Measurements from ENCODE around the gene MEDAG.

DNA sequence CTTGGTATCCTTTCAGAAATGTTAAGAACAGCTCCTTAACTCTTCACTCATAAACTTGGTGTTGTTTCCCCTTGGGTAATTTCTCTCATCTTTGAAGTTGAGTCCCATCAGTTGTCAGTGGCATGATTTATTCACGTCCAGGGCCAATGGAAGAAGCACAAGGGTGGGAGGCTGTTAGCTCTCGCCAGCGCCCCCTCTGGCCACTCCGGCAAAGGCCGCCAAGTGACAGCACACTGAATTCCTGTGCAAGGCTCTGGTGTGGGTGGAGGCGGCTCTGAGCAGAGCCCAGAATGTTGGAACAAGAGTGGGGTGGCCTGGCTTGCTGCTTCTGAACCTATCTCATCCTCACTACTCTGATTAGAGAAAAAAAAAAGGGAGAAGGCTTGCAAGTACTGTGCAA is 13.1 kb upstream of the MEDAG start:
- TF ChIP-seq, protein P1, sequence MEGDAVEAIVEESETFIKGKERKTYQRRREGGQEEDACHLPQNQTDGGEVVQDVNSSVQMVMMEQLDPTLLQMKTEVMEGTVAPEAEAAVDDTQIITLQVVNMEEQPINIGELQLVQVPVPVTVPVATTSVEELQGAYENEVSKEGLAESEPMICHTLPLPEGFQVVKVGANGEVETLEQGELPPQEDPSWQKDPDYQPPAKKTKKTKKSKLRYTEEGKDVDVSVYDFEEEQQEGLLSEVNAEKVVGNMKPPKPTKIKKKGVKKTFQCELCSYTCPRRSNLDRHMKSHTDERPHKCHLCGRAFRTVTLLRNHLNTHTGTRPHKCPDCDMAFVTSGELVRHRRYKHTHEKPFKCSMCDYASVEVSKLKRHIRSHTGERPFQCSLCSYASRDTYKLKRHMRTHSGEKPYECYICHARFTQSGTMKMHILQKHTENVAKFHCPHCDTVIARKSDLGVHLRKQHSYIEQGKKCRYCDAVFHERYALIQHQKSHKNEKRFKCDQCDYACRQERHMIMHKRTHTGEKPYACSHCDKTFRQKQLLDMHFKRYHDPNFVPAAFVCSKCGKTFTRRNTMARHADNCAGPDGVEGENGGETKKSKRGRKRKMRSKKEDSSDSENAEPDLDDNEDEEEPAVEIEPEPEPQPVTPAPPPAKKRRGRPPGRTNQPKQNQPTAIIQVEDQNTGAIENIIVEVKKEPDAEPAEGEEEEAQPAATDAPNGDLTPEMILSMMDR (conservative IDR thresholded peaks at IDR 0.05; ENCODE audit: low read depth in 2 of 2), result peak; percentile 83 to 97
- TF ChIP-seq EZH2 (IDR thresholded peaks at IDR 0.05; ENCODE audit: low read depth, unreplicated experiment) (no peak), POLR2AphosphoS5 (IDR thresholded peaks at IDR 0.05; ENCODE audit: low read depth) (no peak), EZH2phosphoT487 (IDR thresholded peaks at IDR 0.05; ENCODE audit: unreplicated experiment) (no peak), CREB1 (CRISPR knock-in tag; IDR thresholded peaks at IDR 0.05; ENCODE audit: low read depth) (no peak)
- TF ChIP-seq, protein P2, sequence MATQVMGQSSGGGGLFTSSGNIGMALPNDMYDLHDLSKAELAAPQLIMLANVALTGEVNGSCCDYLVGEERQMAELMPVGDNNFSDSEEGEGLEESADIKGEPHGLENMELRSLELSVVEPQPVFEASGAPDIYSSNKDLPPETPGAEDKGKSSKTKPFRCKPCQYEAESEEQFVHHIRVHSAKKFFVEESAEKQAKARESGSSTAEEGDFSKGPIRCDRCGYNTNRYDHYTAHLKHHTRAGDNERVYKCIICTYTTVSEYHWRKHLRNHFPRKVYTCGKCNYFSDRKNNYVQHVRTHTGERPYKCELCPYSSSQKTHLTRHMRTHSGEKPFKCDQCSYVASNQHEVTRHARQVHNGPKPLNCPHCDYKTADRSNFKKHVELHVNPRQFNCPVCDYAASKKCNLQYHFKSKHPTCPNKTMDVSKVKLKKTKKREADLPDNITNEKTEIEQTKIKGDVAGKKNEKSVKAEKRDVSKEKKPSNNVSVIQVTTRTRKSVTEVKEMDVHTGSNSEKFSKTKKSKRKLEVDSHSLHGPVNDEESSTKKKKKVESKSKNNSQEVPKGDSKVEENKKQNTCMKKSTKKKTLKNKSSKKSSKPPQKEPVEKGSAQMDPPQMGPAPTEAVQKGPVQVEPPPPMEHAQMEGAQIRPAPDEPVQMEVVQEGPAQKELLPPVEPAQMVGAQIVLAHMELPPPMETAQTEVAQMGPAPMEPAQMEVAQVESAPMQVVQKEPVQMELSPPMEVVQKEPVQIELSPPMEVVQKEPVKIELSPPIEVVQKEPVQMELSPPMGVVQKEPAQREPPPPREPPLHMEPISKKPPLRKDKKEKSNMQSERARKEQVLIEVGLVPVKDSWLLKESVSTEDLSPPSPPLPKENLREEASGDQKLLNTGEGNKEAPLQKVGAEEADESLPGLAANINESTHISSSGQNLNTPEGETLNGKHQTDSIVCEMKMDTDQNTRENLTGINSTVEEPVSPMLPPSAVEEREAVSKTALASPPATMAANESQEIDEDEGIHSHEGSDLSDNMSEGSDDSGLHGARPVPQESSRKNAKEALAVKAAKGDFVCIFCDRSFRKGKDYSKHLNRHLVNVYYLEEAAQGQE (IDR thresholded peaks at IDR 0.05; ENCODE audit: unreplicated experiment), result no peak
- TF ChIP-seq, protein P3, sequence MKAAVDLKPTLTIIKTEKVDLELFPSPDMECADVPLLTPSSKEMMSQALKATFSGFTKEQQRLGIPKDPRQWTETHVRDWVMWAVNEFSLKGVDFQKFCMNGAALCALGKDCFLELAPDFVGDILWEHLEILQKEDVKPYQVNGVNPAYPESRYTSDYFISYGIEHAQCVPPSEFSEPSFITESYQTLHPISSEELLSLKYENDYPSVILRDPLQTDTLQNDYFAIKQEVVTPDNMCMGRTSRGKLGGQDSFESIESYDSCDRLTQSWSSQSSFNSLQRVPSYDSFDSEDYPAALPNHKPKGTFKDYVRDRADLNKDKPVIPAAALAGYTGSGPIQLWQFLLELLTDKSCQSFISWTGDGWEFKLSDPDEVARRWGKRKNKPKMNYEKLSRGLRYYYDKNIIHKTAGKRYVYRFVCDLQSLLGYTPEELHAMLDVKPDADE (IDR thresholded peaks at IDR 0.05), result no peak
